RWPE2 (cell line): ENCODE data around the gene OOSP4A.
"Not testable (repeated sequence)": the region's sequence is repeated elsewhere in the genome, so short reads cannot be mapped to it uniquely, and the experiment has no call there.

ENCODE experiments used
- ATAC-seq: fragments of 200-7000 bp; cut with Tn5 transposase; 3 replicates; pipeline ENCODE4 v1.9.1; 2021; ENCODE audit warnings: low read depth
- DNase-seq: peaks from one replicate; pipeline ENCODE4 v3.0.0-alpha.2; 2020; ENCODE audit warnings: low spot score
- H3K27ac ChIP-seq: fragments of 450-650 bp; 2 replicates; pipeline ENCODE4 v1.5.1; 2017; ENCODE audit warnings: mild to moderate bottlenecking; ENCODE audit not compliant: poor library complexity, severe bottlenecking
- H3K27me3 ChIP-seq: fragments of 250-450 bp; sonication (Bioruptor Pico); 2 replicates; pipeline ENCODE4 v1.5.1; 2021; ENCODE audit warnings: mild to moderate bottlenecking, moderate library complexity; ENCODE audit not compliant: insufficient read depth, poor library complexity, severe bottlenecking
- H3K36me3 ChIP-seq: fragments of 250-450 bp; sonication (Bioruptor Pico); 2 replicates; pipeline ENCODE4 v1.5.1; 2020; ENCODE audit warnings: low read depth, mild to moderate bottlenecking, moderate library complexity
- H3K4me1 ChIP-seq: fragments of 250-450 bp; sonication (Bioruptor Pico); 2 replicates; pipeline ENCODE4 v1.5.1; 2021; ENCODE audit warnings: mild to moderate bottlenecking, moderate library complexity; ENCODE audit not compliant: insufficient read depth, poor library complexity, severe bottlenecking
- H3K4me3 ChIP-seq: fragments of 250-450 bp; sonication (Bioruptor Pico); 2 replicates; pipeline ENCODE4 v1.5.1; 2021; ENCODE audit warnings: mild to moderate bottlenecking, moderate library complexity; ENCODE audit not compliant: severe bottlenecking
- H3K9me3 ChIP-seq: fragments of 250-450 bp; sonication (Bioruptor Pico); 2 replicates; pipeline ENCODE4 v1.5.1; 2021; ENCODE audit warnings: mild to moderate bottlenecking, moderate library complexity; ENCODE audit not compliant: severe bottlenecking
- TF ChIP-seq, protein P1 (sequence below): fragments of 450-650 bp; IDR thresholded peaks from one replicate; pipeline ENCODE4 v1.5.1; 2017; ENCODE audit warnings: mild to moderate bottlenecking, moderate library complexity; ENCODE audit not compliant: poor library complexity, severe bottlenecking

OOSP4A gene

GRCh38 chr11:59967677-59968394 is 4.0 kb downstream of the OOSP4A start:
- Histone ChIP-seq H3K4me1 (no peaks in the 10 kb centered on the region), H3K4me3 (no peak overlapping the region), H3K9me3 (no peaks in the 10 kb centered on the region), H3K27ac (no peak overlapping the region), H3K27me3 (no peaks in the 10 kb centered on the region), H3K36me3 (no peaks in the 10 kb centered on the region)
- no peak for DNase-seq
- TF ChIP-seq, protein P1, sequence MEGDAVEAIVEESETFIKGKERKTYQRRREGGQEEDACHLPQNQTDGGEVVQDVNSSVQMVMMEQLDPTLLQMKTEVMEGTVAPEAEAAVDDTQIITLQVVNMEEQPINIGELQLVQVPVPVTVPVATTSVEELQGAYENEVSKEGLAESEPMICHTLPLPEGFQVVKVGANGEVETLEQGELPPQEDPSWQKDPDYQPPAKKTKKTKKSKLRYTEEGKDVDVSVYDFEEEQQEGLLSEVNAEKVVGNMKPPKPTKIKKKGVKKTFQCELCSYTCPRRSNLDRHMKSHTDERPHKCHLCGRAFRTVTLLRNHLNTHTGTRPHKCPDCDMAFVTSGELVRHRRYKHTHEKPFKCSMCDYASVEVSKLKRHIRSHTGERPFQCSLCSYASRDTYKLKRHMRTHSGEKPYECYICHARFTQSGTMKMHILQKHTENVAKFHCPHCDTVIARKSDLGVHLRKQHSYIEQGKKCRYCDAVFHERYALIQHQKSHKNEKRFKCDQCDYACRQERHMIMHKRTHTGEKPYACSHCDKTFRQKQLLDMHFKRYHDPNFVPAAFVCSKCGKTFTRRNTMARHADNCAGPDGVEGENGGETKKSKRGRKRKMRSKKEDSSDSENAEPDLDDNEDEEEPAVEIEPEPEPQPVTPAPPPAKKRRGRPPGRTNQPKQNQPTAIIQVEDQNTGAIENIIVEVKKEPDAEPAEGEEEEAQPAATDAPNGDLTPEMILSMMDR, result no peak
- ATAC-seq, result no peak

DNA sequence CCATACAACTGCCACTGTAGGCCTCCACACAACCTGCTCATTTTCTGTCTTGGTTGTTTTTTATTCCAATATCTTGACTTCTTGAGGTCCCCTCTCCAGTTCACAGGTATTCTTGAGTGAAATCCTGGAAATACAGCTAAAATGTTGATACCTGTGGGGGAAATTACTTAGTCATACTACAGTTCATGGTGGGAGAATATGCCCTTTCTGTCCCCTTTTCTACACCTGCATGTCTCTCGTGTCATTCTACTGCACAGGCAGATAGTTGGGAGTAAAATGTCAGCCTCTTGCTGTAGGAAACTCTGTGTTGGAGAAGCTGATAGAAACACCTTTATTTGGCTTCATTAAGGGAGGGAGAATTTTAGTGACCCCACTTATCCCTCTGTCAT is 4.6 kb downstream of the OOSP4A start:
- DNase-seq (no peak), ATAC-seq (no peak)
- Histone ChIP-seq H3K27ac (no peak overlapping the region), H3K27me3 (no peaks in the 10 kb centered on the region), H3K4me3 (no peak overlapping the region), H3K36me3 (no peaks in the 10 kb centered on the region), H3K4me1 (no peaks in the 10 kb centered on the region), H3K9me3 (no peaks in the 10 kb centered on the region)
- TF ChIP-seq, protein P1, result no peak

DNA sequence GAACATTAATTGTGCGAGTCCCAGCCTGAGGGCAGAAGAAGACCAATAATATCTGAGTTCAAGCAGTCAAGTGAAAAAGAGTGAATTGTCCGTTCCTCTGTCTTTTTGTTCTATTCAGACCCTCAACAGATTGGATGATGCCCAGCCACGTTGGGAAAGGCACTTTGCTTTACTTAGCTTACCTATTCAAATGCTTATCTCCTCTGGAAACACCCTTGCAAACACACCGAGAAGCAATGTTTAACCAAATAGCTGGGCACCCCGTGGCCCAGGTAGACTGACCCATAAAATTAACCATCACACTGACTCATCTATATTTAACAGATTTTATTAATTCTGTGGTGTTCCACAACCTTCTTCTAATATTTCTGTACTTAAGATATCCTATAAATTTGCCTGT is 9.3 kb downstream of the OOSP4A start:
- Histone ChIP-seq H3K4me1 (no peaks in the 10 kb centered on the region), H3K36me3 (no peaks in the 10 kb centered on the region), H3K9me3 (no peaks in the 10 kb centered on the region), H3K27me3 (no peaks in the 10 kb centered on the region), H3K4me3 (no peak overlapping the region), H3K27ac (no peak overlapping the region)
- ATAC-seq, result no peak
- TF ChIP-seq, protein P1, result no peak
- no peak for DNase-seq

- Histone ChIP-seq H3K4me3 (no peak overlapping the region), H3K9me3 (no peaks in the 10 kb centered on the region), H3K27me3 (no peaks in the 10 kb centered on the region), H3K4me1 (no peaks in the 10 kb centered on the region), H3K36me3 (no peaks in the 10 kb centered on the region), H3K27ac (no peak overlapping the region)
- TF ChIP-seq, protein P1, result no peak
- ATAC-seq (no peak), DNase-seq (no peak)
Observed at GRCh38 chr11:59981106-59981770, 17.4 kb downstream of the OOSP4A start.

- H3K36me3 ChIP-seq, H3K4me1 ChIP-seq, H3K27ac ChIP-seq, H3K4me3 ChIP-seq, DNase-seq, H3K27me3 ChIP-seq, H3K9me3 ChIP-seq, ATAC-seq: not testable (repeated sequence)
Observed at GRCh38 chr11:59982037-59982436, 18.2 kb downstream of the OOSP4A start.
